KOPT-K1 (cell line): ENCODE measurements around the gene ACSM6.
"Not testable (repeated sequence)": the region's sequence is repeated elsewhere in the genome, so short reads cannot be mapped to it uniquely, and the experiment has no call there.

Experiments used
- H3K27ac ChIP-seq: fragments of 200-600 bp; sonication (generic); 2 replicates; pipeline ENCODE4 v1.5.1; 2016; ENCODE audit warnings: antibody characterized with exemption, mild to moderate bottlenecking, low read depth, low read length; ENCODE audit not compliant: poor library complexity, severe bottlenecking
- H3K36me3 ChIP-seq: fragments of 200-600 bp; sonication (generic); 2 replicates; pipeline ENCODE4 v1.5.1; 2017; ENCODE audit warnings: antibody characterized with exemption, mild to moderate bottlenecking, low read length, moderate library complexity; ENCODE audit not compliant: insufficient read depth
- H3K9me3 ChIP-seq: fragments of 200-600 bp; sonication (generic); 2 replicates; pipeline ENCODE4 v1.5.1; 2017; ENCODE audit warnings: antibody characterized with exemption, low read length, mild to moderate bottlenecking; ENCODE audit not compliant: insufficient read depth, poor library complexity, severe bottlenecking

The ACSM6 gene

GRCh38 chr10:95233377-95234034, 39.5 kb downstream of the ACSM6 start:
- no peak overlapping the region for H3K27ac ChIP-seq
- H3K9me3 ChIP-seq, result no peaks in the 10 kb centered on the region
- H3K36me3 ChIP-seq, result no peaks in the 10 kb centered on the region

GRCh38 chr10:95234951-95235350, 40.9 kb downstream of the ACSM6 start:
- no peaks in the 10 kb centered on the region for H3K9me3 ChIP-seq
- no peaks in the 10 kb centered on the region for H3K36me3 ChIP-seq
- no peak overlapping the region for H3K27ac ChIP-seq

- Histone ChIP-seq H3K27ac (no peak overlapping the region), H3K36me3 (no peaks in the 10 kb centered on the region), H3K9me3 (no peaks in the 10 kb centered on the region)
Measured at GRCh38 chr10:95235676-95236067, 41.6 kb downstream of the ACSM6 start.

GRCh38 chr10:95236068-95236903, 42.2 kb downstream of the ACSM6 start:
- H3K27ac ChIP-seq, result no peak overlapping the region
- H3K9me3 ChIP-seq, result no peaks in the 10 kb centered on the region
- no peaks in the 10 kb centered on the region for H3K36me3 ChIP-seq

- Histone ChIP-seq H3K36me3 (no peaks in the 10 kb centered on the region), H3K27ac (no peak overlapping the region), H3K9me3 (no peaks in the 10 kb centered on the region)
Measured at GRCh38 chr10:95237376-95238170, 43.5 kb downstream of the ACSM6 start.

- H3K27ac ChIP-seq, result not testable (repeated sequence)
Measured at GRCh38 chr10:95240096-95240495, 46.1 kb downstream of the ACSM6 start.

GRCh38 chr10:95240811-95241210, 46.8 kb downstream of the ACSM6 start:
- Histone ChIP-seq H3K9me3 (no peaks in the 10 kb centered on the region), H3K27ac (no peak overlapping the region), H3K36me3 (no peaks in the 10 kb centered on the region)

More at GRCh38 chr10:95240096-95240495, 46.1 kb downstream of the ACSM6 start:
- not testable (repeated sequence) for H3K9me3 ChIP-seq, H3K36me3 ChIP-seq

- no peaks in the 10 kb centered on the region for H3K36me3 ChIP-seq
- H3K27ac ChIP-seq, result no peak overlapping the region
Measured at GRCh38 chr10:95241533-95241932, 47.5 kb downstream of the ACSM6 start.

GRCh38 chr10:95242581-95243317, 48.7 kb downstream of the ACSM6 start:
- Histone ChIP-seq H3K27ac (no peak overlapping the region), H3K9me3 (no peaks in the 10 kb centered on the region), H3K36me3 (no peaks in the 10 kb centered on the region)

More at GRCh38 chr10:95241533-95241932, 47.5 kb downstream of the ACSM6 start:
- H3K9me3 ChIP-seq, result no peaks in the 10 kb centered on the region

GRCh38 chr10:95243318-95243617, 49.2 kb downstream of the ACSM6 start:
- Histone ChIP-seq H3K36me3 (no peaks in the 10 kb centered on the region), H3K27ac (no peak overlapping the region), H3K9me3 (no peaks in the 10 kb centered on the region)

GRCh38 chr10:95244152-95244551, 50.1 kb downstream of the ACSM6 start:
- no peaks in the 10 kb centered on the region for H3K36me3 ChIP-seq
- H3K27ac ChIP-seq, result no peak overlapping the region
- no peaks in the 10 kb centered on the region for H3K9me3 ChIP-seq

- H3K36me3 ChIP-seq, result no peaks in the 10 kb centered on the region
Measured at GRCh38 chr10:95245425-95246055, 51.5 kb downstream of the ACSM6 start.

GRCh38 chr10:95246582-95247051, 52.6 kb downstream of the ACSM6 start:
- Histone ChIP-seq H3K9me3 (no peaks in the 10 kb centered on the region), H3K36me3 (no peaks in the 10 kb centered on the region), H3K27ac (no peak overlapping the region)

More at GRCh38 chr10:95245425-95246055, 51.5 kb downstream of the ACSM6 start:
- no peaks in the 10 kb centered on the region for H3K9me3 ChIP-seq
- H3K27ac ChIP-seq, result no peak overlapping the region

- Histone ChIP-seq H3K27ac (no peak overlapping the region), H3K9me3 (no peaks in the 10 kb centered on the region), H3K36me3 (no peaks in the 10 kb centered on the region)
Measured at GRCh38 chr10:95247200-95247880, 53.3 kb downstream of the ACSM6 start.
